Mesothelial cell of epicardium (in vitro differentiated cells): ENCODE results near the gene FBN1. TPM values are rescaled to one million over a fixed set of nuclear protein-coding genes. Genes with fewer than 3 reads are reported as not detected.

Experiments used
- DNase-seq, 2 experiments: peaks; one replicate each; pipeline ENCODE4 v3.0.0; 2021; ENCODE audit warnings: low spot score in 2 of 2; ENCODE audit not compliant: unreplicated experiment in 2 of 2
- H3K27ac Mint-ChIP-seq: 2 replicates; pipeline ENCODE4 v1.8.0; 2021; ENCODE audit warnings: mixed read lengths
- H3K27me3 Mint-ChIP-seq: 2 replicates; pipeline ENCODE4 v1.8.0; 2021; ENCODE audit warnings: low read depth, mixed read lengths
- H3K36me3 Mint-ChIP-seq: 2 replicates; pipeline ENCODE4 v1.8.0; 2021; ENCODE audit warnings: mixed read lengths
- H3K4me1 Mint-ChIP-seq: 2 replicates; pipeline ENCODE4 v1.8.0; 2021; ENCODE audit warnings: mixed read lengths
- H3K4me3 Mint-ChIP-seq: 2 replicates; pipeline ENCODE4 v1.8.0; 2021; ENCODE audit warnings: mild to moderate bottlenecking, moderate library complexity, mixed read lengths
- H3K9me3 Mint-ChIP-seq: 2 replicates; pipeline ENCODE4 v1.8.0; 2021; ENCODE audit warnings: mixed read lengths
- CTCF ChIP-seq: fragments of 200-600 bp; sonication (generic); IDR thresholded peaks from one replicate; pipeline ENCODE4 v1.5.0; 2021; ENCODE audit warnings: antibody characterized with exemption; ENCODE audit not compliant: unreplicated experiment
- total RNA-seq: library from RNA; stranded (reverse); gene quantifications from 3 replicates; pipeline ENCODE4 v1.2.1, GENCODE V29; 2021

Gene FBN1
- total RNA-seq, 1 donor from 2014 or later: 67.9 TPM

DNA sequence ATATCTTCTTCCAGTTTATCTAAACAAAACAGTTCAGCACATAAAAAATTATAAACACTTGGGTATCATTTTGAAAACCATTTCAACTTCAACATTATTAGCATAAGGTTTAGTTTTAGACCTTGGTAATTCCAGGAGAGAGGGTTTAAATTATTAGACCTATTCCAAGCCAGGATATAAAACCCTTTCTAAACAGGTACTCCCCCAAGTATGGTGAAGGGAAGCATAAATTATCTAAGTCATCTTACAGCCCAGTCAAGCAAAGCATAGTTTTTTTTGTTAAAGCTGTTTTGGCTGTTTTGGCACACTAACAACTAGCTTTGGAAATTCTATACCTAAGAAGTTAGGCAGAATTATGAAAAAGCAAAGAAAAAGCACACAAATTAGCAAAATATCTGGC, 87.3 kb downstream of the FBN1 start:
- no peak for TF ChIP-seq CTCF
- Mint-ChIP-seq H3K36me3 (no peaks in the 10 kb centered on the region), H3K4me3 (no peak overlapping the region), H3K27me3 (no peaks in the 10 kb centered on the region), H3K4me1 (peaks cover 44% of the 10 kb centered on the region), H3K9me3 (no peaks in the 10 kb centered on the region), H3K27ac (peak overlapping the region; percentile 70)
- DNase-seq: no peak

- Mint-ChIP-seq H3K4me3 (no peak overlapping the region), H3K27me3 (no peaks in the 10 kb centered on the region), H3K9me3 (peaks cover 3% of the 10 kb centered on the region), H3K36me3 (no peaks in the 10 kb centered on the region), H3K4me1 (peaks cover 44% of the 10 kb centered on the region), H3K27ac (no peak overlapping the region)
- TF ChIP-seq CTCF: no peak
- DNase-seq: no peak
Observed at GRCh38 chr15:48557335-48557734, 88.2 kb downstream of the FBN1 start.

DNA sequence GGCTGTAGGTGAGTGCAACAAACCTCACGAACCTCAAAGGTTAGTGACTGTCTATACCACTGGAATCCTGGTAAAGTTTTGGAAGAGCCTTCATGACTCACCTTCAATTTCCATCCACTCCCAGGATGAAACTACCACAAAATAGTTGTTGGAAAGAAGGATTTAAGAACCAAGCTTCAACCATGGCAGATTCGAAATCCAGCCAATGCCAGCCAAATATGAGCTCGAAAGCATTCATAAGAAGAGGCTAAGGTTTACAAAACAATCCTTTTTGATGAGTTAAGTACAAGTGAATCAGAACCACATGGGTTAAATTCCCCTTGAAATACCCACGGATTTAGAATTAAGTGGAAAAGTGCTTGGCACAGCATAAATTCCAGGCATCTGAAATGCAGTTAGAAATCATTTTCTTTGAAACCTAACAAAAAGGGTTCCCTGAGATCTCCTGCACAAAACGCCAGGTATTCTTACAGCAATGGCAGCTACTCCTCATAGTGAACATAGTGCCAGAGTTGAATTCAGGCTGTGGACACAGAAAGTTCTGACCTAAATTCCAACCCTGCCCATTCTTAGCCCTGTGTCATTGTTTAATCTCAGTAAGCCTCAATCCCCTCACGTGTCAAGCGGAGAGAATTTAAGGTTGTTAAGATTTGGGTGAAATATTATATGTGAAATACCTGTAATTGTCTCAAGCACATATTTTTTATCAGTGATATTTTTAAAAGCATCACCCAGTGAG, 89.2 kb downstream of the FBN1 start:
- Mint-ChIP-seq H3K4me3 (no peak overlapping the region), H3K27me3 (no peaks in the 10 kb centered on the region), H3K27ac (no peak overlapping the region), H3K4me1 (peaks cover 44% of the 10 kb centered on the region), H3K9me3 (peaks cover 3% of the 10 kb centered on the region), H3K36me3 (no peaks in the 10 kb centered on the region)
- no peak for TF ChIP-seq CTCF
- DNase-seq: no peak

DNA sequence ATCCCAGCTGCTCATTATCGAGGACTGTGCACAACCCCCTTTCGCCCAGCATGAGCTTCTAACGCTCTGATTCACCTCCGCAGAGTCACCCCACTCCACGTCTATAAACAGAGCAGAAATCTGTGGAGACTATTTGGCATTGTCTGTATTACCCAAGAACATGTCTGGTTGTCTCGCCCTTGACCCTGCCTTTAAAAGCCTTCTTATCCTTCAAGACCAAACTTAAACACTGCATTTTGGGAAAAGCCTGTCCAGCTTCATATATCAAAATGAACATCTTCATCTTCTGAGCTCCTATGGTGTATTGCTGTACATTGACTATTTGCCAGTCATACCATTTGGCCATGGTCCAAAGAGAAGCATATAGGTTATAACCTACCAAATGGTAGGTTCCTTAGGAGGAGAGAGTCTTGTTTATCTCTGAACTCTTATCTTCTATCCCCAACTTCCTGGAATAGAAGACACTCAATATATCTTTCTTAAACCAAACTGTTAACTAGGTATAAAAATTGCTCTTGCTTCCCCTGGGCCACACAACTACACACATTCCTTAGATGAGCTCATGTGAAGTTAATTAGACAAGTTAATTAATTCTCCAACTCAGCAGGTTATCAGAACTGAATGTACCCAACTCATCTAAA, 90.1 kb downstream of the FBN1 start:
- Mint-ChIP-seq H3K4me1 (peaks cover 43% of the 10 kb centered on the region), H3K9me3 (peaks cover 3% of the 10 kb centered on the region), H3K36me3 (no peaks in the 10 kb centered on the region), H3K27ac (peak overlapping the region; percentile 27), H3K27me3 (no peaks in the 10 kb centered on the region), H3K4me3 (no peak overlapping the region)
- DNase-seq: no peak
- TF ChIP-seq CTCF: no peak

- H3K9me3 Mint-ChIP-seq: peaks cover 3% of the 10 kb centered on the region
- H3K27ac Mint-ChIP-seq: peak overlapping the region; percentile 52
- DNase-seq: no peak
- H3K4me1 Mint-ChIP-seq: peaks cover 34% of the 10 kb centered on the region
- no peak overlapping the region for H3K4me3 Mint-ChIP-seq
- H3K36me3 Mint-ChIP-seq: no peaks in the 10 kb centered on the region
- TF ChIP-seq CTCF: no peak
- no peaks in the 10 kb centered on the region for H3K27me3 Mint-ChIP-seq
Observed at GRCh38 chr15:48554112-48554511, 91.4 kb downstream of the FBN1 start.
